Activated T-cell treated with anti-CD3 and anti-CD28 coated beads, Interleukin-2, amount 50 U/mL, for 24 hours (primary cell): Measurements from ENCODE around the gene CTDSP2.
A peak's percentile ranks its signal among the peaks of the same experiment; 100 is the strongest.
"Not testable (repeated sequence)": the region's sequence is repeated elsewhere in the genome, so short reads cannot be mapped to it uniquely, and the experiment has no call there.

ENCODE experiments used
- DNase-seq: peaks from one replicate; pipeline ENCODE4 v3.0.0-alpha.2; 2020
- H3K27ac Mint-ChIP-seq: 2 replicates; pipeline ENCODE4 v1.8.0; 2020; ENCODE audit warnings: mild to moderate bottlenecking, mixed read lengths
- H3K27me3 Mint-ChIP-seq: 2 replicates; pipeline ENCODE4 v1.8.0; 2020; ENCODE audit warnings: mixed read lengths
- H3K36me3 Mint-ChIP-seq: 2 replicates; pipeline ENCODE4 v1.8.0; 2020; ENCODE audit warnings: low read depth, mixed read lengths
- H3K4me1 Mint-ChIP-seq: 2 replicates; pipeline ENCODE4 v1.8.0; 2020; ENCODE audit warnings: low read depth, mixed read lengths
- H3K4me3 Mint-ChIP-seq: 2 replicates; pipeline ENCODE4 v1.8.0; 2020; ENCODE audit warnings: mild to moderate bottlenecking, moderate library complexity, mixed read lengths
- H3K9me3 Mint-ChIP-seq: 2 replicates; pipeline ENCODE4 v1.8.0; 2020; ENCODE audit warnings: mixed read lengths

CTDSP2 gene

DNA sequence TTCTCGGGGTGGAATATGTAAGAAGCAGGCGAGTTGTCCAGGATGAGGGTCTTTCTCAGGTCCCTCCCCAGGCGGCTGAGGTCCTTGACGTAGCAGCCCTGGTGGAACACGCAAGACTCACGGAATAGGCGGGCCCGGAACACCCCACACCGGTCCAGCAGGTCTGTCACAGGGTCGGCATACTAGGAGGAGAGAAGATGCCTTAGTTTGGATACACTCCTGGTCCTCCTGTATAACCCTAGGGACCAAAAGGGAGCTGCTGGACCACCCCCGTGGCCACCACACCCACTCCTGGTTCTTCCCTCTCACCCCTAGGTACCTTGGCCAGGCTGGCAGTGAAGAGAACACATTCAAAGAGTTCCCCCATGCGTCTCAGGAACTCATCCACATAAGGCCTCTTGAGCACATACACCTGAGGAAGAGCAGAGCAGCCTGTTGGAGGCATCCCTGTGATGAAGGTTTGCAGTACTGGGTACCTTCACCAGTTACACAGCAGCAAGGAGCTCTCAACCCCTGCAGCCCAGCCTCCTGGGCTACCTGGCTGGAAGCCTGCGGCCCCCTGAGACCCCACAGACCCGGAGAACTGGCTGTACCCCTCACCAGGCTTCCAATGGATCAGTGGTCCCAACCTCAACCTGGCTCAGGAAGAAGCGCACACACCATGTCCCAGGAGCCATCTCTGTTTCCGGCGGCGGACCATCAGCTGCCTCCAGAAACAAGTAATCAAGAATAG lies 22.5 kb downstream of the CTDSP2 start:
- peak overlapping the region; percentile 9 for H3K27ac Mint-ChIP-seq
- H3K27me3 Mint-ChIP-seq, result no peaks in the 10 kb centered on the region
- no peaks in the 10 kb centered on the region for H3K9me3 Mint-ChIP-seq
- DNase-seq, result no peak
- peaks cover 89% of the 10 kb centered on the region for H3K36me3 Mint-ChIP-seq
- H3K4me3 Mint-ChIP-seq, result no peak overlapping the region
- H3K4me1 Mint-ChIP-seq, result peaks cover 3% of the 10 kb centered on the region

DNA sequence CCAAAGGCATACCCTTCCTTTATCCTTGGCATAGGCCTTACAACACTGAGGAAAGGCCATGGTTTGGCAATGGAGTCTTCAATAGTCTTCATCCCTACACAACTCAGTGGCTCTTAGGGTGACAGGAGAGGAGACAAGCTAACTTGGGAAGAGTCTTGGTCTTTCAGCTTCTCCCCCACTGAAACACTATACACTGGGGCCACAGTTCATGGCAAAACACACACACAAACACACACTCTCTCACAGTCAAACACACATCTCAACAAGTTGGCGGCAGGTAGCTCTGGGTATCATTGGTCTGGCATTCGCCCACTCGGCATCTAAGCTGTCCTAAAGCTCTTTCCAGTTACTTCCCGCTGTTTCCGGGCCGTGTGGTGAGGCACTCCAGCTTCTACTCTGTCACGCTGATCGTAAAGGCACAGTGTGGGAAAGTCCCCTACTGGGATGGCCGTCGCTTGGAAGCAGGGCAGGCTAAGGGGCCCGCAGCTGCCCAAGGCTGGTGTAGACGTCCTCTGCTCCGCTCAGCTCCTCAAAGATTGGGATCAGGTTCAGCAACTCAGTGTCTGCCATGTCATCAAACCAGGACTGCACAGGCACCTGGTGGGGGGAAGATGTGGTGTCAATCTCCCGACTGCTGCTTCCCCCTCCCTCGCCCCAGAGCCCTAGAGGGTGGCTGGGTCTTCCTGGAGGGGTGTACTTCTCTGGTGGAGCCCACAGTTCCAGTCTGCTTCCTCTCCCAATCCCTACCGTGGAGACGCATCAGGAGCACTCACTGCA lies 23.2 kb downstream of the CTDSP2 start:
- DNase-seq, result no peak
- no peaks in the 10 kb centered on the region for H3K27me3 Mint-ChIP-seq
- peaks cover 85% of the 10 kb centered on the region for H3K36me3 Mint-ChIP-seq
- H3K4me3 Mint-ChIP-seq, result no peak overlapping the region
- no peaks in the 10 kb centered on the region for H3K4me1 Mint-ChIP-seq
- H3K27ac Mint-ChIP-seq, result peak overlapping the region; percentile 5
- H3K9me3 Mint-ChIP-seq, result no peaks in the 10 kb centered on the region

DNA sequence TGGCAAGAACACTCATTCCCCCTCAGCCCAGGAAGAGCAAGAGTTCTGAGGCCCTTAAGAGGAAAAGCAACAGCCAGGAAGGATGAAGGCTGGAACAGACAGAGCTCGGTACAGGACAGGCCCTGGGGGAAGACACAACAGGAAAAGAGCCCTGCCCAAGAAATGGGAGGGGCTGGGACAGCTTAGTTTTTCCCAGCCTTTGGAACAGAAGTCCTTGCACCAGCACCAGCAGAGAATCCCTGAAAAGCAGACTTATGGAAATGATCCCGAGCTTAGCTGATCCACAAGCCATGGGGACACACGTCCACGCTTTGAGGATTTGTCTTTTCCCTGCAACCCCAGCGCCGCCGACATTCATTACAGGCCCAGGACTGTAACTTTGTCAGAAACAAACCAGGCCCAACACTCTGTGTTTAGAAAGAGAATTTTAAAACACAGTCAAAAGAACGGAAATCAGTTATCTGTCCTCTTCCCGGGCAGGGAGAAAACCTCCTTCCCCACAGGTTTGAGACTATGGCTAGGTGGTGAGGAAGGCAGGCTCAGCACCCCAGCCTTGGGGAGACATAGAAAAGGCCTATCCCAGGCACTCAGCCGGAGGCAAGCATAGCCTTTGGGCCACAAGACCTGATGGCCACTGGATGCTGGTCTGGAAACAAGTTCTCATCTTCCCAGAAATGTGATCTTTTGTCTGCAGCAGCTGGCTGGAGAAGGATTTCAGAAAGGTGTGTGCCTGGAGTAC lies 24.0 kb downstream of the CTDSP2 start:
- H3K4me3 Mint-ChIP-seq, result no peak overlapping the region
- no peaks in the 10 kb centered on the region for H3K27me3 Mint-ChIP-seq
- peak overlapping the region; percentile 57 for H3K27ac Mint-ChIP-seq
- no peaks in the 10 kb centered on the region for H3K9me3 Mint-ChIP-seq
- peaks cover 81% of the 10 kb centered on the region for H3K36me3 Mint-ChIP-seq
- no peaks in the 10 kb centered on the region for H3K4me1 Mint-ChIP-seq
- DNase-seq, result no peak

DNA sequence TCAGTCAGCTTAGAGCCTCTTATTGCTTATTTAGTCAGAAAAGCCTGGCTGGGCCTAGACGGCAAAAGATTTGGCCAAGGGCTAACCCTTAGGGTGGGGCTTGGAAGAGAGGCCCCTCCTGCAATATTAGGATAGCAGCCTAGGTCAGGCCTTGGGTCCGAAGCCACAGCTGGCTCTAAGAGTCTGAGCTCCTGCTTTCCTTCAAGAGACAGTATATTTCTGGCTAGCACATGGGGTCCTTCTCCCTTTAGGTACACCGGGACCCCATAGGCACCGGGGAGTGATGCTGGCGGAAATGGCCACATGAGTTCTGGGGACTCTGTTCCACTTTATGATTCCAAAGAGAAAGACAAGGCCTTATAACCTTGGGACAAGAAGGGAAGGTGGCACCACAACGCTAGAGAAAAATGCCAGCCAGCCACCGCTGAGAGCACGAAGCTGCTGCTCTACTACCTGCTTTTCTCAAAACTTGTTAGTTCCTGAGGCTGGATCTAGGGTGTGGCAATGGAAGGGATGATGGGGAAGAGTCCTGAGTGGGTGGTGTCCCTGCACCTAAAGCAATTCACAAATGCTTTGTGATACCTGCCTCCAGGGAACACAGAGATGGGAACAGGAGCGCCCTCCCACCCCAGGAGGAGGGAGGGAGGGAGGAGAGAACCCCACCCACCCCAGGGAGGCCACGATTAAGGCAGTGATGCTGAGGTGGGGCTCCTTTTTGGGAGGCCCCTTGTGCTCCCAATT lies 24.9 kb downstream of the CTDSP2 start:
- H3K9me3 Mint-ChIP-seq, result no peaks in the 10 kb centered on the region
- no peak for DNase-seq
- H3K27me3 Mint-ChIP-seq, result no peaks in the 10 kb centered on the region
- no peaks in the 10 kb centered on the region for H3K4me1 Mint-ChIP-seq
- peak overlapping the region; percentile 37 for H3K27ac Mint-ChIP-seq
- H3K36me3 Mint-ChIP-seq, result peaks cover 71% of the 10 kb centered on the region
- H3K4me3 Mint-ChIP-seq, result no peak overlapping the region

DNA sequence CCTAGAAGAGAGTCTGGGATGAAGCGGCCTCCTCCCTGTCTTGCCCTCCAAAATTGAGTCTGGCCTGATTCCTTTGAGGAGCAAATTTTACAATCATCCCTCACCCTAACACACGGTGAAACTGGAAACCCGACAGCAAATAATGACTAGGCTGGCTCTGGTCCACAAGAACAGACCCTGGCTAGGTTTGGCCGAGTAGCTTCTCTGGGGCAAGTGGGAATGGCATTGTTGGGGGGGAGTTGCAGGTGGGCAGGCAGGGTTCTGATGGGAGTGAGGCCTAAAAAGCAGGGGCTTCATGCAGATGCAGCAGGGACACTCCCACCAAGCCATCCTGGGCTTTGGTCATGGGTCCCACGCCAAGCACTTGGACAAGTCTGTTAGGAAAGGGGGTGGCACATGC lies 25.5 kb downstream of the CTDSP2 start:
- H3K9me3 Mint-ChIP-seq, H3K4me3 Mint-ChIP-seq, H3K4me1 Mint-ChIP-seq, H3K27me3 Mint-ChIP-seq, DNase-seq: not testable (repeated sequence)
- Mint-ChIP-seq H3K36me3 (peaks cover 65% of the 10 kb centered on the region), H3K27ac (peak overlapping the region; percentile 14)

DNA sequence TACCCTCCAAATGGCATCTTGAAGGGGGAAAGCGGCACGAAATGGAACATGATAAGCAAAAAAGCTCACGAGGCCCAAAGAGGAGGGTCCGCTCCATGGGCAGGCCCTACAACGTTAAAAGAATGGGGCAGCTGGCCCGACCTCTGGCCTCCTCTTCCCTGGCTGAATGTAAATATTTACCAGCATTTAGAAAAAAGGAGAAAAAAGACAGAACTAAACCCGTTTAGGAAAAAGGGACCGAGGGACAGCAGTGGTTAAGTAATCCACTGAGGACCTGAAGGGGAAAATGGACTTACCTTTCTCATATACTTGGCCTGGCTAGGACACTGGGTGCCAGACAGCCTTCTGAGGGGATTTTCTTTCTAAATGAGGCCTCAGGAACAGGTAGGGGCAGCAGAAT lies 26.4 kb downstream of the CTDSP2 start:
- Mint-ChIP-seq H3K36me3 (peaks cover 56% of the 10 kb centered on the region), H3K27ac (peak overlapping the region; percentile 59)
- H3K9me3 Mint-ChIP-seq, H3K4me1 Mint-ChIP-seq, DNase-seq, H3K27me3 Mint-ChIP-seq, H3K4me3 Mint-ChIP-seq: not testable (repeated sequence)

DNA sequence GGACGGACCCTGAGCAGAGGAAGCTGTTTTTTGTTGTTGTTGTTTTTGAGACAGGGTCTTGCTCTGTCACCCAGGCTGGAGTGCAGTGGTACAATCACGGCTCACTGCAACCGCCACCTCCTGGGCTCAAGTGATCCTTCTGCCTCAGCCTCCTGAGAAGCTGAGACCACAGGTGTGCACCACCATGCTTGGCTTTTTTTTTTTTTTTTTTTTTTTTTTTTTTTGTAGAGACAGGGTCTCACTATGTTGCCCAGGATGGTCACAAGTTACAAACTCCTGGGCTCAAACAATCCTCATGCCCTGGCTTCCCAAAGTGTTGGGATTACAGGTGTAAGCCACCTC lies 28.6 kb downstream of the CTDSP2 start:
- not testable (repeated sequence) for H3K27me3 Mint-ChIP-seq, H3K9me3 Mint-ChIP-seq, H3K27ac Mint-ChIP-seq, DNase-seq, H3K4me1 Mint-ChIP-seq, H3K4me3 Mint-ChIP-seq
- peaks cover 36% of the 10 kb centered on the region for H3K36me3 Mint-ChIP-seq

- Mint-ChIP-seq H3K9me3 (no peaks in the 10 kb centered on the region), H3K4me1 (no peaks in the 10 kb centered on the region), H3K27ac (no peak overlapping the region), H3K4me3 (no peak overlapping the region), H3K36me3 (peaks cover 35% of the 10 kb centered on the region), H3K27me3 (no peaks in the 10 kb centered on the region)
- no peak for DNase-seq
Observed at GRCh38 chr12:57817261-57817989, 29.1 kb downstream of the CTDSP2 start.

- H3K27me3 Mint-ChIP-seq, result no peaks in the 10 kb centered on the region
- no peak overlapping the region for H3K27ac Mint-ChIP-seq
- no peaks in the 10 kb centered on the region for H3K4me1 Mint-ChIP-seq
- no peaks in the 10 kb centered on the region for H3K9me3 Mint-ChIP-seq
- DNase-seq, result no peak
- no peak overlapping the region for H3K4me3 Mint-ChIP-seq
- peaks cover 30% of the 10 kb centered on the region for H3K36me3 Mint-ChIP-seq
Observed at GRCh38 chr12:57816855-57817151, 29.7 kb downstream of the CTDSP2 start.

DNA sequence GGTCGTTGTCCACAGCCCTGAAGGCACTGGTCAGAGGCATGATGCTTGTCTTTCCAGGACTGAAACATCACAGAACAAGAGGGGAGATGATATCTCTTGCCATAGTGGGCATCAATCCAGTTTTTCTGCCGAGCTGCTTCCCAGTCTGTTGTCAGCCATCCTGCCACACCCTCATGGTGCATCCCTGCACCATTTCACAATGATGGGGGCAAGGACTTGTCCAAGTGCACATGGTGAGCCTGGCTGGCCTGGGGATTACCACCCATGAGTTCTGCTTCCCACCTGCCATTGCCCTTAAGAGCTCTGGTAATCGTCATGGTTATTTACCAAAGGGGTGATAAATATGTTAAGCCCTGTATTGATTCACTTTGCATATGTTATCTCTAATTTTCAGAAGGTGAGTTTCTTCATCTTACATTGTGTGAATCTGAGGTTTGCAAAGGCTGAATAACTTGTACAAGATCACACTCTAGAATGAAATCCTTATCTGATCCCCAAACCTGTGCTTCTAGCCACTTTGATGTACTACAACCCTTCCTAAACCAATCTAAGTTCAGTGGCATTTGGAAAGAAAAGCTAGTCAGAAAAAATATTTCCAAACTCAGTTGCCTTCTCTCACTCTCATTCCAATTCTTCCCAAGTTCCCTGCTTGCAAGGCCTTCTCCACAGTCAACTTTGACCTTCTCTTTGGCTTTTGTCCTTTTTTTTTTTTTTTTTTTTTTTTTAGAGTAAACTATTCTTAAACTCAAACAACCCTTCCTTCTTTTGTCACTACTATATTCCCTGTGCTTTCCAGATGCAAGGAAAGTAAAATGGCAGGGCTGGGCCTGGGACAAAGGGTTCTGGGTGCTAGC lies 30.3 kb downstream of the CTDSP2 start:
- Mint-ChIP-seq H3K9me3 (no peaks in the 10 kb centered on the region), H3K4me3 (no peak overlapping the region), H3K36me3 (peaks cover 28% of the 10 kb centered on the region), H3K27me3 (no peaks in the 10 kb centered on the region), H3K4me1 (no peaks in the 10 kb centered on the region), H3K27ac (no peak overlapping the region)
- DNase-seq, result no peak

- Mint-ChIP-seq H3K4me3 (no peak overlapping the region), H3K27ac (no peak overlapping the region), H3K9me3 (no peaks in the 10 kb centered on the region), H3K4me1 (no peaks in the 10 kb centered on the region), H3K36me3 (peaks cover 29% of the 10 kb centered on the region), H3K27me3 (no peaks in the 10 kb centered on the region)
- no peak for DNase-seq
Observed at GRCh38 chr12:57815177-57816000, 31.1 kb downstream of the CTDSP2 start.

GRCh38 chr12:57813971-57814772 lies 32.4 kb downstream of the CTDSP2 start:
- no peak overlapping the region for H3K27ac Mint-ChIP-seq
- DNase-seq, result no peak
- no peak overlapping the region for H3K4me3 Mint-ChIP-seq
- no peaks in the 10 kb centered on the region for H3K9me3 Mint-ChIP-seq
- H3K4me1 Mint-ChIP-seq, result no peaks in the 10 kb centered on the region
- H3K36me3 Mint-ChIP-seq, result peaks cover 28% of the 10 kb centered on the region
- no peaks in the 10 kb centered on the region for H3K27me3 Mint-ChIP-seq
